ENCODE results near the gene XRCC3. TPM values are rescaled to one million over a fixed set of nuclear protein-coding genes. Genes with fewer than 3 reads are reported as not detected.
A peak's percentile ranks its signal among the peaks of the same experiment; 100 is the strongest.
"Not testable (repeated sequence)": the region's sequence is repeated elsewhere in the genome, so short reads cannot be mapped to it uniquely, and the experiment has no call there.

The XRCC3 gene
- total and polyA plus RNA-seq, 5 experiments from 2014 or later, result 2.1 to 14.1 (median 3.6) TPM

DNA sequence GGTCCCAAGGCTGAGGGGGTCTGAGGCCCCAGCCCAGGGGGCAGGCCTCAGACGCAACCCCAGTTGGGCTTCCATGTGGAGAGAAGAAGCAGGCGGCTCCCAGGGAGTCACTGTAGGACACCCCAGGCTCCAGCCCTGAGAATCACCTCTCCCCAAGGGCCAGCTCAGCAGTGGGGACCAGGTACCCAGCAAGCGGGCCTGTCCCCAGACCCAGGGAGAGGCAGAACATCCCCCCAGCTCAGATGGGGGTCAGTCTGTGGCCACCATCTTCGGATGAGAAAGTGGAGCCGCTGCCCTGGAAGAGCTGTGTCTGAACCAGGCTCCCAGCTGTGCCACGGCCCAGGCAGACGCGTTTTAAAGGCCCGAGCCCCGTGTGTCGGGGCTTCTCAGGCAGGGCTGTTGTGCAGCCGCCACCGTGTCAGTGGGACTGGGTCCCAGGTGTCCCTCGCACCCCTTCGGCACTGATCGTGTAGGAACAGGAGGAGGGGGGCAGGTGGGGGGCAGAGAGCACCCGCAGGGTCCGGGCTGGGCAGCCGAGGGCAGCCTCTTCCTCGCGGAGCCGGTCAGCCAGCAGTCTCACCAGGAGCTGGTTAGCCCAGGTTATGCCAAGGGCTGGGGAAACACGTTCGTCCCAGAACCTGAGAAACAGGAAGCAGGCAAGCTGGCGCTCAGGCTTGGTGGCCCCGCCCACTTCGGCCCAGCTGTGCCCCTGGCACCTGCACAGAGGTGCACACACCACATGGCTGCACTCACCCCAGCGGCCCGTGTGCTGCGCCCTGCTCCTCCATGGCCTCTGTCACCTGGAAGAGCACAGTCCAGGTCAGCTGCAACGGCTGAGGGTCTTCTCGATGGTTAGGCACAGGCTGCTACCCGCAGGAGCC is 16.6 kb downstream of the XRCC3 start:
- H3K27me3 Mint-ChIP-seq, result no peaks in the 10 kb centered on the region
- peak in 1 of 10 donors; percentile 61 for DNase-seq
- no peak overlapping the region for H3K4me3 Mint-ChIP-seq
- POLR2A ChIA-PET, result no interaction called here
- no peaks in the 10 kb centered on the region for H3K9me3 Mint-ChIP-seq
- H3K4me1 Mint-ChIP-seq, result peaks cover 5 to 23% (median 11%) of the 10 kb centered on the region in 4 donors
- peaks cover 0 to 32% (median 0%) of the 10 kb centered on the region in 3 donors for H3K36me3 Mint-ChIP-seq
- no peak for ATAC-seq
- peak overlapping the region in 3 of 10 donors; percentile 13 to 64 (median 41) for H3K27ac Mint-ChIP-seq

DNA sequence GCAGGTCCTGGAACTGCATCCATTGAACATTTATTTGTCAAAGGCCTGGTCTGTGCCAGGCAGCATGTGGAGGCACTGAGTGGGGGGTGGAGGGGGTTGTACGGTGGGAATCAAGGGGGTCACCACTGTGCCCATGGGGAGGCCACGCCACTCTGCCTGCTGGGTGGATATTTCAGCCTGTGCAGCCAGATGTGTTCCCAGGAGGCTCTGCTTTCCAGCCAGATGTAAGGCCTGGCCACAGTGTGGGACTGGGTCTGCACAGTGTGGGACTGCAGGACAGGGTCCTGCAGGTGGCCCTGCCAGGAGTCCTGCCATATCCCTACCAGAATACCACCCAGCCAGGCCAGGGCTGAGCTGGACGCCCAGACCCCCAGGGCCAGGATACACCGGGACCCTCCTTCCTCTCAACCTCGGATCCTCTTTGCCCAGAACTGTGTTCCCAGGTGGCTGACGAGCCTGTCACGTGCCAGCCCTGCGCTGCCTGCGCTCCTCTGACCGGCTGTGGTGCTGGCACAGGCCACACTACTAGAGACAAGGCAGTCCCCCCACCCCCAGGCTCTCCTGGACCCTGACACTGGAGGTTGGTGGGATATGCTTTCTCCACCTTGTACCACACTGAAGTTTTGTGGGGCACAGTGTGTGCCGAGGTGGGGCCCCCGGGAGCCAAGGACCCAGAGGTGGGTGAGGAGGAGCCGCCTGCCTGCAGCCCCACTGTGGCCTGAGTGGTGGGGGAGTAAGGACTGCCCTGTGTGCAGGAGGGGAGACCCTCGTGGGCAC is 17.5 kb downstream of the XRCC3 start:
- POLR2A ChIA-PET, result no interaction called here
- Mint-ChIP-seq H3K9me3 (no peaks in the 10 kb centered on the region), H3K27me3 (no peaks in the 10 kb centered on the region), H3K4me1 (peaks cover 5 to 23% (median 10%) of the 10 kb centered on the region in 4 donors), H3K4me3 (no peak overlapping the region), H3K36me3 (peaks cover 0 to 36% (median 0%) of the 10 kb centered on the region in 3 donors), H3K27ac (peak overlapping the region in 5 of 10 donors; percentile 27 to 84 (median 64))
- no peak for ATAC-seq
- peak in 1 of 10 donors; percentile 44 for DNase-seq

DNA sequence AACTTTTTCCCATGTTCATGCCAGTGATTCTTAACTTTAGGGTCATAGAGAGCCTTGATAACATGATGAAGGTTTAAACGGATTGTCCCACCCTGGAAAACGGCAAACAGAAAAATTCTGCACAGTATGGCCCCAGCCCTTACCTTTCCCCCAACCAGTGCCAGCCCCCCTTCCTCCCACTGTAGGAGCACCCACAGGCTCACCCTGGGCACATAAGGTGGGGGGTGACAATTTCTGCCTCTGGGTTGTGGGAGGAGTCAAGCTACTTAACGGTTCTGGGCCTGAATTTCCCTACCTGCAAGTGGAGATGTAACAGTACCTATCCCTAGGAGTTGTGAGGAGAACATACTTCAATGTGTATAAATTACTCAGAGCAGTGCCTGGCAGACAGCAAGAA is 18.0 kb downstream of the XRCC3 start:
- Mint-ChIP-seq H3K4me1 (peaks cover 5 to 23% (median 10%) of the 10 kb centered on the region in 4 donors), H3K27ac (peak overlapping the region in 7 of 10 donors; percentile 15 to 84 (median 62)), H3K36me3 (peaks cover 0 to 34% (median 0%) of the 10 kb centered on the region in 3 donors), H3K27me3 (no peaks in the 10 kb centered on the region), H3K4me3 (no peak overlapping the region), H3K9me3 (no peaks in the 10 kb centered on the region)
- POLR2A ChIA-PET, result interaction anchor here (0.6 kb wide), 1 partner anchor 22 kb away, joined by 7 read pairs; no protein-coding TSS in a partner anchor
- DNase-seq (peak in 1 of 10 donors; percentile 18), ATAC-seq (no peak)

DNA sequence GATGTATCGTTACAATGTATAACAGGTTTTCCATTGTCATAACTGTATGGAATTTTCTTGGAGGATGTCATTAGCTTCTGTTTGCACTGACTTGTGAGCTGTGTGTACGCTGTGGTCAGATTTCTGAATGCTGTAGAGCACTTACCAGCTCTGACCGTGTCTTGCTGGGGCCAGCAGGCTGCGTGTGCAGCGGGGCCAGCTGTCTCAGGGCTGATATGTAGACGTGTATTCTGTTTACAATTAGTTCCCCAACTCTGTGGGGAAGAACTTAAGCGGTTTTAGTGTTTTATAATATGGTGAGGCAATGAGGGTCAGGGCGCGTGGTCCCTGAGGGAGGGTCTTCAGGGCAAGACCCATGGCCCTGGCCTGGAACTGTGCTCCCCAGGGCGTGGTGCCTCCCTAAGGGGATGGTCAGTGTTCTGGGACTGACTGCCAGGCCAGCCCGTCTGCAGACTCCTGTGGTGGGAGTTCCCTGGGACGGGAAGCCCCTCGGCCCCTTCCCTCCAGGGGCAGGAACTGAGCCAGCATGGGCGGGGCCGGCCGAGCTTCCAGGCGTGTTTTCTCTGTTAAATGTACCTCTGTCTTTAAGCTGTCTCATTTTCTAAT is 18.7 kb downstream of the XRCC3 start:
- Mint-ChIP-seq H3K36me3 (peaks cover 0 to 34% (median 0%) of the 10 kb centered on the region in 3 donors), H3K4me3 (no peak overlapping the region), H3K4me1 (peaks cover 5 to 23% (median 8%) of the 10 kb centered on the region in 4 donors), H3K9me3 (no peaks in the 10 kb centered on the region), H3K27me3 (no peaks in the 10 kb centered on the region), H3K27ac (peak overlapping the region in 6 of 10 donors; percentile 15 to 73 (median 54))
- POLR2A ChIA-PET, result interaction anchor here (0.6 kb wide), 2 partner anchors 18 to 22 kb away, joined by 3 to 7 read pairs; no protein-coding TSS in a partner anchor
- ATAC-seq (no peak), DNase-seq (peak in 1 of 10 donors; percentile 50)

DNA sequence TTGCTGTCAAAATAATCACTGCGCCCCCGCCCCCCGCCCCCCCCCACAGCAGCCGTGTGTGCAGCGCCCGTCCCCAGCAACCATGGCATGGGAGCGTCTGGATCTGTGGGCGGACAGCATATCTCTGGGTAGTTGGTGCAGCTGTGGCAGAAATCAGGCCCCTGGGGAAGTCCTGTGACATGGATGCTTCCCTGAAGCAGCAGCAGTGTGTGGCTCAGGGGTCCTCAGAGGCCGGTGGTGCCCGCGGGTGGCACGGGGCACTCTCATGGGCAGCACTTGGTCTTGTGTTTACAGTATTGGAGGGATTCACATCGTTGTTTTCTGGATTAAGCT is 19.2 kb downstream of the XRCC3 start:
- no peaks in the 10 kb centered on the region for H3K27me3 Mint-ChIP-seq
- ATAC-seq (no peak), DNase-seq (no peak)
- no peak overlapping the region for H3K4me3 Mint-ChIP-seq
- H3K9me3 Mint-ChIP-seq, result no peaks in the 10 kb centered on the region
- POLR2A ChIA-PET, result interaction anchor here (0.6 kb wide), 1 partner anchor 18 kb away, joined by 3 read pairs; no protein-coding TSS in a partner anchor
- H3K36me3 Mint-ChIP-seq, result peaks cover 0 to 34% (median 0%) of the 10 kb centered on the region in 3 donors
- peaks cover 5 to 23% (median 9%) of the 10 kb centered on the region in 4 donors for H3K4me1 Mint-ChIP-seq
- H3K27ac Mint-ChIP-seq, result peak overlapping the region in 6 of 10 donors; percentile 38 to 60 (median 50)

DNA sequence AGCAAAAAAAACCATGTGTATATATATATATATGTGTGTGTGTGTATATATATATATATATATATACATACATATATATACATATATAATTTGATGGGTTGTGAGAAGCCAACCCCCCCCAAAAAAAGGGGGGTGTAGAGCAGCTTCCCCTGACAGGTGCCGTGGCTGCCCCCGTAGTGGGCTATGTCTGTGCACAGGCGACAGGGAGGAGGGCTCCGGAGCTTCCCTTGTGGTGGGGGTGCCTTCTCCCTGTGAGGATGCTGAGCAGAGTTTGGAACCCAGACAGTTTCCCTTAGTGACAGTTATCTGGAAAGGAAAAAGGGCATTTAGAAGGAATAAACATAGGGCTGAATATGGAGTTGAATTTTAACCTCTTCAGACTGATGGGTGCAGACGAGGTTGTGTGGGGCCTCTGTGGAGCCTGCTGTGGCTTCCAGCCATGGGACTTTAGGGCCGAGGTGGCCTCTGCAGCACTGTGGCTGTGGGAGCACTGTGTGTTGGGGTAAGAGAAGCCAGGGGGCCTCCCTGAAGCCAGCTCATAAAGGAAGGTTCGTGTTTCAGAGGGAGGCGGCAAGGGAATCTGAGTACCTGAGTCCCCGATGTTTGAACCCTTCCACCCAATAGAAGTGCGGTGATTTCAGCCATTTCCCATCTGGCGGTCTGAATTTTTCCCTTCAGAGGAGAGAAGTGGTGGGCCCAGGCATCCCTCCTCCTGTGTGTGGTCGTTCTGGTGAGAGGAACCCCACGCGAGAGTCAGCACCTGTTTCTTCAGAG is 19.8 kb downstream of the XRCC3 start:
- no peaks in the 10 kb centered on the region for H3K9me3 Mint-ChIP-seq
- H3K4me1 Mint-ChIP-seq, result peaks cover 5 to 23% (median 12%) of the 10 kb centered on the region in 4 donors
- peak overlapping the region in 4 of 10 donors; percentile 24 to 88 (median 70) for H3K27ac Mint-ChIP-seq
- H3K4me3 Mint-ChIP-seq, result no peak overlapping the region
- POLR2A ChIA-PET, result interaction anchor here (0.6 kb wide), 2 partner anchors 15 to 19 kb away, joined by 3 to 4 read pairs; no protein-coding TSS in a partner anchor
- H3K36me3 Mint-ChIP-seq, result peaks cover 0 to 34% (median 0%) of the 10 kb centered on the region in 3 donors
- no peak for ATAC-seq
- no peak for DNase-seq
- no peaks in the 10 kb centered on the region for H3K27me3 Mint-ChIP-seq

DNA sequence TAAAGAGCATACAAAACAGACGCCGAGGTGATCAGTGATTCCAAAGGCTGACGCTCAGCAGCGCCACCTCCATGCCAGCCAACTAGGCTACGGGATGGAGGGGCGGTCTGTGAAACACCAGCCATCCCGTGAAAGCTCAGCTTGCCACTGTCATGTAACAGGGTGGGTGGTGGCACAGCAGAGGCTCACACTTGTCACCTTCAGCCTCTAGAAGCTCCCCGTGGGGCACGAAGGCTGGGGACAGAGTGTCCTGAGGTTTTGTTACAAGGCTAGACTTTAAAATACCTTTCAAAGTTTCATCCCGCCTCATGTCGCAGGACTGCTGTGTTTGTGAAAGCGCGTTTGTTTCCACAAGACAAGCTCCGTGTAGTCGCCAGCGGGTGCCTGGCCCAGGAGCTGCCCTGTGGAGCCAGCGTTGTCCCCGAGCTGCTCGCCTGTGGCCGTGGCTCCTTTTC is 20.7 kb downstream of the XRCC3 start:
- H3K27ac Mint-ChIP-seq, result no peak overlapping the region
- peaks cover 7 to 22% (median 15%) of the 10 kb centered on the region in 4 donors for H3K4me1 Mint-ChIP-seq
- H3K36me3 Mint-ChIP-seq, result peaks cover 0 to 40% (median 0%) of the 10 kb centered on the region in 3 donors
- no peak for DNase-seq
- H3K4me3 Mint-ChIP-seq, result no peak overlapping the region
- H3K9me3 Mint-ChIP-seq, result no peaks in the 10 kb centered on the region
- no peaks in the 10 kb centered on the region for H3K27me3 Mint-ChIP-seq
- POLR2A ChIA-PET, result interaction anchor here (0.6 to 1.3 kb wide), 3 partner anchors 14 to 70 kb away, joined by 4 to 5 read pairs (median 4); partner anchors contain the start of genes XRCC3 and ZFYVE21
- no peak for ATAC-seq

DNA sequence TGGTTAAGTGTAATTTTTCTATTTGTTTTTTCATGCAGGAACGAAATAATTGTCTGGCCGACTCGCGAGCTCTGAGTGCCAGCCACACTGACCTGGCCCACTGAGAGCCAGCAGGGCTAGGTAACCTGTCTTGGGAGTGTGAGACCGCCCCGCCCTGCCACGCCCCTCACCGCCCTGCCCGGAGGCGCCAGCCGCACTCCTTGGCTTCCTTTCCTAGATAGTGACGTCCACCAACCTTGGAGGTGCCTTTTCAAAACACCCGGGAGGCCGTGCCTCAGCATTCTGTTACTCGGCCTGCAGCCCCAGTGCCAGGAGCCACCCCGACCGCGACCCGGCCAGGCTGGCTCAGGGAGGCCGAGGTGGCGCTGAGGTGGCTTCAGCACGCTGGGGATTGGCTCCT is 21.7 kb downstream of the XRCC3 start:
- DNase-seq (no peak), ATAC-seq (no peak)
- Mint-ChIP-seq H3K9me3 (no peaks in the 10 kb centered on the region), H3K4me1 (peaks cover 7 to 29% (median 14%) of the 10 kb centered on the region in 4 donors), H3K27me3 (no peaks in the 10 kb centered on the region), H3K27ac (peak overlapping the region in 1 of 10 donors; percentile 34), H3K36me3 (peaks cover 0 to 46% (median 0%) of the 10 kb centered on the region in 3 donors), H3K4me3 (no peak overlapping the region)
- POLR2A ChIA-PET, result interaction anchor here (0.6 kb wide), 1 partner anchor 65 kb away, joined by 3 read pairs; no protein-coding TSS in a partner anchor

DNA sequence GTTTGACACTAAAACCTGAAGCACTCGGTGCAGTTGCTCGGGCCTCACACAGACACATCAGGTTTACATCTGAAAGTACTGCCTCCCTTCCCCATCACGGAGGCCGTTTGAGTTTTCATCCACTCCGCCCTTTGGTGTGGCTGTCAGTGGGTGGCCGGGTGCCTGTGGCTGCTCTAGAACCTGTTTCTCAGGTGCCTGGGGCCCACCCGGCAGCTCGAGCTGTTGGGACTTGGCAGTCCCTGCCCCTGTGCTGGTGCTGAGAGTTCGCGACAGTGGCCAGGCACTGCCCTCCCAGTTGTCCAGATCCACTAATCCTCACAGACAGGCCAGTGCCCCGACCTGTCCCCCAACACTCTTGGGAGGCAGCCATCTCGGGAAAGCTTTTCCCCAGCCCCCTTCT is 22.4 kb downstream of the XRCC3 start:
- no peak for ATAC-seq
- Mint-ChIP-seq H3K27ac (peak overlapping the region in 1 of 10 donors; percentile 34), H3K4me1 (peaks cover 7 to 31% (median 14%) of the 10 kb centered on the region in 4 donors), H3K9me3 (no peaks in the 10 kb centered on the region), H3K36me3 (peaks cover 0 to 52% (median 0%) of the 10 kb centered on the region in 3 donors), H3K27me3 (no peaks in the 10 kb centered on the region), H3K4me3 (no peak overlapping the region)
- no peak for DNase-seq
- POLR2A ChIA-PET, result interaction anchor here (0.6 kb wide), 1 partner anchor 107 kb away, joined by 4 read pairs; no protein-coding TSS in a partner anchor

DNA sequence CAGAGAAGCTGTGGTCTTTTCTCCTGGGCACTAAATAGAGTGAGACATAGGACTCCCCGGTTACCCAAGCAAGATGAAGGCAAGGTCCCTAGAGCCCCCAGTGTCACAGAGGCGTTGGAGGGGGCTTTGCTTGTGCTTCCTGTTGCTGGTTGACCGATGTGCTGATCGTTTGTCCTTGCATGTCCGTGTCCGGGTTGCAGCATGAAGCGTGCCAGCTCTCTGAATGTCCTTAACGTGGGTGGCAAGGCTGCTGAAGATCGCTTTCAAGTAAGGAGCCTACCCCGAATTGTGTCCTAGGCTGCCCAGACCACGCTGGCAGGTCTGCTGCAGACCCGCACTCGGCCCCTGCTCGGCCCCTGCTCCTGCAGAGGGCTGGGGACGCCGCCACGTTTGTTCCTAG is 23.1 kb downstream of the XRCC3 start:
- no peak overlapping the region for H3K4me3 Mint-ChIP-seq
- DNase-seq, result no peak
- peaks cover 7 to 31% (median 12%) of the 10 kb centered on the region in 4 donors for H3K4me1 Mint-ChIP-seq
- H3K9me3 Mint-ChIP-seq, result no peaks in the 10 kb centered on the region
- peaks cover 0 to 58% (median 0%) of the 10 kb centered on the region in 3 donors for H3K36me3 Mint-ChIP-seq
- POLR2A ChIA-PET, result no interaction called here
- ATAC-seq, result no peak
- H3K27ac Mint-ChIP-seq, result peak overlapping the region in 1 of 10 donors; percentile 34
- H3K27me3 Mint-ChIP-seq, result no peaks in the 10 kb centered on the region

DNA sequence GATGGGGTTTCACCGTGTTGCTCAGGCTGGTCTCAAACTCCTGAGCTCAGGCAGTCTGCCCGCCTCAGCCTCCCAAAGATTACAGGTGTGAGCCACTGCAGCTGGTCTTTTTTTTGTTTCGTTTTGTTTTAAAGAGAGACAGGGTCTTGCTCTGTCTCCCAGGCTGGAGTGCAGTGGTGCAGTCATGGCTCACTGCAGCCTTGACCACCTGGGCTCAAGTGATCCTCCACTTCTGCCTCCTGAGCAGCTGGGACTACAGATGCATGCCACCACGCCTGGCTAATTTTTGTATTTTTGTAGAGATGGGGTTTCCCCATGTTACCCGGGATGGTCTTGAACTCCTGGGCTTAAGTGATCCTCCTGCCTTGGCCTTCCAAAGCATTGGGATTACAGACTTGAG is 23.6 kb downstream of the XRCC3 start:
- Mint-ChIP-seq H3K36me3 (peaks cover 0 to 62% (median 0%) of the 10 kb centered on the region in 3 donors), H3K27ac (peak overlapping the region in 1 of 10 donors; percentile 34), H3K4me1 (peaks cover 7 to 30% (median 10%) of the 10 kb centered on the region in 4 donors)
- ATAC-seq, H3K4me3 Mint-ChIP-seq, POLR2A ChIA-PET, H3K9me3 Mint-ChIP-seq, H3K27me3 Mint-ChIP-seq, DNase-seq: not testable (repeated sequence)

Measured in naive thymus-derived CD8-positive, alpha-beta T cell (primary cell).